Activated T-cell treated with anti-CD3 and anti-CD28 coated beads, Interleukin-2, amount 50 U/mL, for 1 hour (primary cell): ENCODE results near the gene ACTR3C.

Source experiments
- DNase-seq: peaks from one replicate; pipeline ENCODE4 v3.0.0-alpha.2; 2020

Gene ACTR3C

DNA sequence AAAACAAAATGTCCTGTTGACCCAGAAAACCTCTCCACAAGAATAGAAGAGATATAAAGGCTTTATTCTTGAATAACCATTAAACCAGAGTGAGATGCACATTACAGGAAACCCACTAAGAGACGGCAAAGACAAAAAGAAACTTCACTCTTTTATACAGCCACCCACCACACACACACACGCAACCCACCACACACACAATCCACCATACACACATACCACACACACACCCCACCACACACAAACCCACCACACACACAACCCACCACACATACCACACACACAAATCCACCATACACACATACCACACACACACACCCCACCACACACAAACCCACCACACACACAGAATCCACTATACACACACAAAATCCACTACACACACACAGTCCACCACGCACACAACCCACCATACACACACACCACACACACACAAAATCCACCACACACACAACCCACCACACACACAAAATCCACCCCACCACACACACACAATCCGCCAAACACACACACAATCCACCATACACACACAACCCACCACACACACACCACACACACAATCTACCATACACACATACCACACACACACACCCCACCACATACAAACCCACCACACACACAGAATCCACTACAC, 35.8 kb upstream of the ACTR3C start:
- DNase-seq = peak; percentile 17

DNA sequence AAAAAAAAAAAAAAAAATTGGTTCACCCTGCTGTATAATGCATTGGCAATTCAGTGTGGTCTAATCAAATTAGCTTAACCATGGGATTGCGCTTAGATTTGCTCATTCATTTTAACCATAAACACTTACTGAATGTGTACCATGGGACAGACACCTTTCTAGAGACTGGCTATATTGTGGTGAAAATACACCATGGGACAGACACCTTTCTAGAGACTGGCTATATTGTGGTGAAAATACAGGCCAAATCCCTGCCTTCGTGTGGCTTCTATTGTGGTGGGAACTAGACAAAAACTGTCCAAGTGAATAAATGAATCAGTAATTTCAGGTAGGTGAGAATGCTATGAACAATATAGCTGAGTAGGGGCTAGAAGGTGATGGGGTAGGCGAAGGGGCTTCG, 35.1 kb upstream of the ACTR3C start:
- peak; percentile 2 for DNase-seq

DNA sequence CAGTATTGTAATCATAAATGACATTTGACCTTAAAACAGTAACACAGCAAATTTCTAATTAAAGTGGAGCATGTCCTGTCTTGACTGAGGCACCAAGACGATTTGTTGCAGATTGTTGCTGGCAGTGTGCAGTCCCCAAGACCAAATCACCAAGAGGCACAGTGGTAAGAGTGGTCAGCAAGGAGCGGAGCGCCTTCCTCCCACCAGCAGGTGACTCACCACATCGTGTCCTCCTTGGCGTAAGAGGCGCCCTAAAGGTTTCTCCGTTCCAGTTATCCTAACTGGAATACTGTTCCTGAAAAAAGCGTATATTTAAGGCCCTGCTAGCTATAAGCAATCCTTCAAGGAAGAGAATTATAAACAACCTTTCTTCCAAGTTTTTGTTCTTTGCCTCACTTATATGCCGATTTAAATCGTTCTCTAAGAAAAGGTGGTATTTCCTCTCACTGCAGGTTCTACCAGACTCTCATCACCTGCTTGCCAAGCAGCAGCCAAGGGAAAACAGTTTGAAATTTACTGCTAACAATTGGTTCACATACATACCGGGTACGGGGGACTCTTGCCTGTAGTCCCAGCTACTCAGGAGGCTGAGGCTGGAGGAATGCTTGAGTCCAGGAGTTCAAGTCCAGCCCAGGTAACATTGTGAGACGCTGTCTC, 34.6 kb upstream of the ACTR3C start:
- DNase-seq = peak; percentile 22

DNA sequence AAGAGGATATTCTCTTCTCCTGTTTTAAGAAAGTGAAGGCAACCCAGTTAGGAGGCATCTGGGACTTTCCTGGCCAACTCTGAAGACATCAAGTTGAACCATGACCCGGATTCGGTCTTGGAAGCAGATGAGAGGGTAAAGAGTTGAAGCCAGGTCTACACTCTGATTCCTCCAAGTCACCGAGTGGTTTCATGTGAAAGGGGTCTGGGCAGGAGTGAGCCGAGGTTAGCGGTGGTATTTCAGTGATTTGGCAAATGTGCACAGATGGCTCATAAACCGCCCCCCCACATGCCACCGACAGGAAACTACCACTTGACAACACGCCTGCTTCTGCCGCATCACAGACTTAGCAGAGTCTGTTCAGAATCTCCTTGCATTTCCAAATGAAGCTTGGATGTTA, 33.9 kb upstream of the ACTR3C start:
- peak; percentile 71 for DNase-seq

DNA sequence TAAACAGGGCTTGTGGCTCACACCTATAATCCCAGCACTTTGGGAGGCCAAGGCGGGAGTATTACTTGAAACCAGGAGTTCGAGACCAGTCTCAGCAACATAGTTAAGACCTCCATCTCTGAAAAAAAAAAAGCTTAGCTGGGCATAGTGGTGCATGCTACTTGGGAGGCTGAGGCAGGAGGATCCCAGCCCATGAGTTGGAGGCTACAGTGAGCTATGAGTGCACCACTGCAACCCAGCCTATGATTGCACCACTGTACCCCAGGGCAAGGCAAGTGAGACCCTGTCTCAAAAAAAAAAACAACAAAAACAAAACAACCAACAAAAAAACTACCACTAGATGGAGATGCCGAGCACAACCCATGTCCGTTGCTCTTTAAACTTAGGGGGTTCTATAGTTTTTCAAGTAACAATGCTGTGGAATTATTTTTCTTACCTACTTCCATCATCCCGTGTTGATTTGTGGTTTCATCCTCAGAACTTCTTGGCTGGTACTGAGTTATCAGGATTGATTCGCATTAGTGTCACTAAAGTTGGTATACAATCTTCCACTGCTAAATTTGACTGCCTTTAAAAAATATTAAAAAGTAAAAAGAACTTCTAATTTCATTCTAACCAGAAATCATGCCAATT, 33.0 kb upstream of the ACTR3C start:
- peak; percentile 19 for DNase-seq

DNA sequence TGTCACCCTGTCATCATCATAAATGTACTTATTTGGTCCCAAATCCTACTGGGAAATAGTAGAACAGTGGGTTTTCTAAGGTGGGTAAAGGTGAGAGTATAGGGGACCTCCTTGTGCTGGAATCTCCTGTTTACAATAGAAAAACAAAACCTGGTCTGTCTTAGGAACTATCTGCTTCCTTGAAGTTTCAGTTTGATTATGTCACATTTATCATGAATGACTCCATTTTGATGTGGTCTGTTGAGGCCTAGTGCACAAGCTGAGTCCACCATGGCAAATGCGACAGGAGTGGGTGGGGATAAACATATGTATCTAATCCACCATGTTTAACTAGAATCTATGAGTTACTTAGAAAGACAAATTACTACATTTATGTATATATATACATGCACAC, 32.3 kb upstream of the ACTR3C start:
- DNase-seq = peak; percentile 6

DNA sequence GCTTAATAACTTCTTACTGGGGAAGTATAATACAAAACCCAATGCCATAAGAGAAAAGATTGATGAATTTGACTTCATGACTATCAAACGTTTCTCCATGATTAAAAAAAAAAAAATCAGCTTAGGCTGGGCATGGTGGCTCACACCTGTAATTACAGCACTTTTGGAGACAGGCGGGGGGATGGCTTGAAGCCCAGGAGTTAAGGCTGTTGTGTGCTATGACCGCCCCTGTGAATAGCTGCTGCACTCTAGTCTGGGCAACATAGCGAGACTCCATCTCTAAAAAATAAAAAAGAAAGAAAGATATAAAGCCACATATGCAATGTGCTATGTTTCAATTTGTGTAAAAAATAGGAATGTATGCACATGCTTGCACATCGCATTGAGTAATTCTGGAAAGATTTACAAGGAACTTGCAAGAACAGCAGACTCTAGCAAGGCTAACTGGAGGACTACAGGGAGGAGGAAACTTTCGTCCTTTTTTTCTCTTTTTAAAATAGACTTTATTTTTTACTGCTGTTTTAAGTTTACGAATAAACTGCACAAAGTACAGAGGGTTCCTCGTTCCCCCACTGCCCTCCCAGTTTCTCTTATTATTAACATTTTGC, 28.3 kb upstream of the ACTR3C start:
- DNase-seq = peak; percentile 8

DNA sequence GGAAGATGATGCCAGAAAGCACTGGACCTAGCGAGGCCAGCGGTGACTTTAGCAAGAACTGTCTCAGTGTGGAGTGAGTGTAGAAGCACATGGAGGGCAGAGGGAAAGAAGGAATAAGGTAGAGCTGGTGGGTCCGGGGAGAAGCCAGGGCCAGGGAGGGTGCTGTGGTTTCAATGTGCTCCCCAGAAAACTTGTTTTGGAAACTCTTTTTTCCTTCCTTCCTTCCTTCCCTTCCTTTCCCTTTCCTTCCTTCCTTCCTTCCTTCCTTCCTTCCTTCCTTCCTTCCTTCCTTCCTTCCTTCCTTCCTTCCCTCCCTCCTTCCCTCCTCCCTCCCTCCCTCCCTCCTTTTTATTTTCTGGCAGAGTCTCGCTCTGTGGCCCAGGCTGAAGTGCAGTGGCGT, 23.6 kb upstream of the ACTR3C start:
- no peak for DNase-seq

DNA sequence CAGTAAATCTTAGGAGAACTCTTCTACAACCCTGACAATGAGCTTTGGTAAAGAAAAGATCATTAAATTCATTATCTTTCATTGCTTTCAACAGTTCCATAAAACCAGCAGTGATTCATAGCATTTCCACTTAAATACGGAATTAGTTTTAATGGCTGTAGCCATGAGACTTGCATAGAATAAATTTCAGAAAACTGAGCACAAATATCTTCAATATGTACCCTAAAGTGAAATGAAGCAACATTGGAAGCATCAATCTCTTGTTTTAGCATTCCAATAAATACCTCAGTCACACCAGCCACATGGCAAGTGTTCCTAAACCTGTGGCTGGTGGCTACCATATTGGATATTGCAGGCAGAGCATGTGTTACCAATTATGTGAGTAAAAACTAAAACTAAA, 21.7 kb upstream of the ACTR3C start:
- no peak for DNase-seq

DNA sequence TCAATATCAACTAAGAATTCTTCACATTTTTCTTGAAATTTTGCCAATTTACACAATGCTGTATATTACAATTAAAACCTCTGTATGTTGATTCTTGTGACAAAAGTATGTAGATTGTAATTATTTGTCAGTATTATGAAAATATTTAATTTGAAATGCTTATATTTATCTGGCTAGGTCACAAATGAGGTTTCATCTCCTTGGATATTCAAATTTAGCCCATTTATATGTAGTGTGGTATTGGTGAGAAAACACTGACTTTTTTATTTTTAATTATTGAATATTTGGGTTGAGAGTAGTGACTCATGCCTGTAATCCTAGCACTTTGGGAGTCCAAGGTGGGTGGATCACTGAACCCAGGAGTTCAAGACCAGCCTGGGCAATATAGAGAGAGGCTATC, 21.0 kb upstream of the ACTR3C start:
- DNase-seq = no peak

DNA sequence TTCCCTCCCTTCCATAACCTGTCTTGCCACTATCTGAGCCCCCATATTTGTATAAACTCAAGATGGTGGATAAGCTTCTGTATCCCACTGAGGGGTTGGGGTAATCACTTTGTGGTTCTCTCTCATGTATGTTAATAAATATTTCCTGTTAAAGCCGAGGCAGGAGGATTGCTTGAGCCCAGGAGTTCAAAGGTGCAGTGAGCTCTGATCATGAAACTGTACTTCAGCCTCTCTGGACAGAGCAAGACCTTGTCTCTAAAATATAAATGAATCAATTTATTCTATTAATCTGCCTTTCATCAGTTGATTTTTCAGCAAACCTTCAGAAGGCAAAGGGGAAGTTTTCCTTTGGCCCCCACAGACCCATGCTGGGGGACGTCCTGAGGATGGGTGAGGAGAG, 19.9 kb upstream of the ACTR3C start:
- DNase-seq = no peak

DNA sequence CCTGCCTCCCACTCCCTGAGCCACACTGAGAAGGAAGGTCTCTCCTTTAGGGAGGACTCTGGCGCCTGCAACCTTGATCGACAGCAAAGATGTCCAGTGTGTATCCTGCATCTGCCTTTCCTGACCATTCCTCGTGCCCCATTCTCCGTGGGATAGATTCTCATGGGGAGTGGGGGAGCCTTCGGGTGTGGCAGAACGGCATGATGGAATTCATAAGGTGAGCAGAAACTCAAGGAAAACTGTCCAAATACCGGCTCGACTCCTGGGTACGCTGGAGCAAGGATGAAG, 18.7 kb upstream of the ACTR3C start:
- no peak for DNase-seq

DNA sequence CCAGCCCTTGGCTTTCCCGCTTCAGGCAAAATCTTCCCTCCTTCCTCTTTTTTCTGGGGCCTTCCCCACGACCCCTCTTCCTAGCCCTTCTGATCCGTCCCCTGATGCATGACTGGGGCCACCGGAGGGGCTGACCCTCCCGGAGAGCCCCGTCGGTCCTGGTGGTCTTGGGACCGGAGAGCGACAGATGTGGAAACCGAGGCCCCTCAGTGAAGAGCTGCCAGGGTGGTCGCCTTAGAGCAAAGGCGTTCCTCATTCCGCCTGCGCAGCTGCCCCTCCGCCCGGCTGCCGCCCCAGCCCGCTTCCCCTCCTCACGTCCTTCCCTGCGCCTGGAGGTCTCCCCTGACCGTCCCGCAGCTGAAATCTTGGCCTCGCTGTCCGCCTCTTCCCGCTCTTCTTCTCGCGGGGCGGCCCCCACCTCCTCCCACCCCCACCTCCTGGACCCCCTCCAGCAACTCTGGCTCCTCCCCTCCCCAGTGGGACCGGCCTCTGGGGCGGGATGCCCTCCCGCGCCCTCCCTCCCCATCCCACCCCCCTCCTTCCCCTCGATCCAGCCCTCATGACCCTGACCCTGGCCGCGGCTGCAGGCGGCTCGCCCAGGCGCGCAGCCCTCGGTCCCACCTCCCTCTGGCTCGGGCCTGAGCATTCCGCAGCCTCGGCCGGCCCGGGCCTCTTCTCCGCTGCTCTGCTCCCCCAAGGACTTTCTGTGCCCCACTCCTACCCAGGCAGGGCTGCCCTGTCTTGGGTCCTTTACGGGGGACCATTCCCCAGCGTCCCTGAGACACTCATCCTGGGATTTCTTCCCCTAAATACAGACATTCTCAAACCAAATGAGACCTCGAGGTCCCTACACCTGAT, 18.1 kb upstream of the ACTR3C start, which contains the start of gene RARRES2:
Gene RARRES2, minus strand, starts transcription at position 367 of the 858 bp plus-strand sequence. CDS start 1,020 bp downstream, outside the sequence.
- DNase-seq = peak; percentile 10

DNA sequence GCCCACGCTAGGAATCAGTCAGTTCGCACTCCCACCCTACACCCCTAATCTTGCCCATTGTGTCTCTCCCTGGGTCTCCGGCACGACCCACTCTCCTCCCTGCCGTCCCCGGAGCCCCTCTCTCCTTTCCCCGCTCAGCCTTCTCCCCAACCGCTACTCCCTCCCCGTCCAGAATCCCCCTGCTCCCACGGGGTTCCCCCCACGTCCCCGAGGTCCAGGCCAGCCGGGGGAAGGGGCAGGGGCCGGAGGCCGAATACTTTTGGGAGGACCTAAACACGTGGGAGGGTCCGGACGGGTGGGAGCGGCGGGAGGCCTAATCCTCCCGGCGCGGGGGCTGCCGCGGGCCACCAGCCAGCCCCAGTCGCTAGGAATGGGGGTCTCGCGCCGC, 17.5 kb upstream of the ACTR3C start:
- DNase-seq = peak; percentile 13

DNA sequence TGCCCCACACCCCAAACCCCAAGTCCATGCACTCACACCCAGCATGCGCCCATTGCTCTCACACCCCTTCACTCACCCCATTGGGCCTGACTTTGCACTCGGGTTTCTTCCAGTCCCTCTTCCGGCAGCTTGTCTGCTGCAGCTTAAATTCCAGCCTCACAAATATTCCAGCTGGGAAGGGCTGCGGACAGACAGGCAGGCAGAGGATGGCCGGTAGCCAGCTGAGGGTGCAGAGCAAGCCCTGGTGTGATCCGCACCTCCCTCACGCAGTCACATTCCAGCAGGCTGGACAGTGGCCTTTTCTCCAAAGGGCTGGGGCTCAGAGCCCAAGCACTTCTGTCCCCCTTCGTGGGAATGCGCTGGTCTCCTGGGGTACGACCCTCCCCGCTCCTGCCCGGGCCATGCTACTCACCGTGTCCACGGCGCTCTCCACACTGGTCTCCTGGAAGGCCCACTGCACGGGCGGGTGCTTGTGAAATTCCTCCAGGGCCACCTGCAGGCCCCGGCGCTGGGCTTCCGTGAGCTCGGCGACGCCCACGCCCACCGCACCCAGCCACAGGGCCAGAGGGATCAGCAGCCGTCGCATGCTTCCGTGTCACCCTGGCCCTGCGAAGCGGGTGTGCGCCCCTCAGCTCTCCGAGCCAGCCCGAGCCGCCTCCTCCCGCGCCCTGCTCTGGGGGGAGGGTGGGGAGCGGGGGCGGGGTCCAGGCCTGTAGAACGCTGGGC, 16.8 kb upstream of the ACTR3C start:
- peak; percentile 16 for DNase-seq

DNA sequence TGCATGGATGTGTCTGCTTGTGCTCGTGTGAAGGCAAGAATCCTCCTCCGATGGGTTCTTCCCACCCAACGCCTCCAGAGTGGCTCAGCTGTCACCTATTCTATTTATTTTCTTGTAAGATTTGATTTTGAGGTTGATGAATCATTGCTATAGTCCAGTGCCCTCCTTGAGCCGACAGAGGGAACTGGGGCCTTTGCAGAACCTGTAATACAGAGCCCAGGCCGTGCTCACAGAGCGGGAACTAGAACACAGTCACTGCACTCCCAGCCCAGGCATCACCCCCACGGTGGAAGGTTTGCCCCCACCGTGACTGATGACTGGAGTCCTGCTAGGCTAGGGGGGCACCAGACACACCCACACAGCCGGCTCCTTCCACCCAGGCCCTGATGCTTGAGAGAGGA, 16.1 kb upstream of the ACTR3C start:
- peak; percentile 8 for DNase-seq

DNA sequence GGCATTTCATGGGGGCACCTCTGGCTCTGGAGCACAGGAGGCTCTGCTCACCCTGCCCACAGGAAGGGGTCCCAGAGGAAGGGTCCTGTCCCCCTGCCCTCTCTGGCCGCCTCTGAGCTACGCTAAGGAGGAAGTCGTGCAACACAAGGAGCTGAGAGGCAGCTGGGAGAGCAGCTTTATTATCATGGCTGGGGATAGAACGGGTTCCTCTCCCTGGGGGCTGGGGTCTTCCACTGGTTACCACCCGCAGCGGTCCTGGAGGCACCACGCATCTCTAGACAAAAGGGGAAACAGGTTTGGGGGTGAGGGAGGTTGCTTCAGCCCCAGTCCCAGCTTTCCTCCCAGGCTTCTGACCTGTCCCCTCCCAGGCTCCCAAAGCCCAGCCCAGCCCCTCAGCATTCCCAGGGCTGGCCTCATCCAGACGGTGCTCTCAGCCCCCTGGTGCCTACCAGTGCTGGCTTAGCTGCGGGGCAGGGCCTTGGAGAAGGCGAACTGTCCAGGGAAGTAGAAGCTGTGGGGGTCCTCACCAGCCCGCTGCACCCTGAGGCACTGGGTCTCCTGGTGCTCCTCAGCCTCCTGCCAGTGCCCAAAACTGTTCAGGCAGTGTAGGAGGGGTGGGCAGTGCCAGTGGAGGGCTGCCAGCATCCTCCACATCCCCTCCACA, 15.0 kb upstream of the ACTR3C start:
- no peak for DNase-seq

DNA sequence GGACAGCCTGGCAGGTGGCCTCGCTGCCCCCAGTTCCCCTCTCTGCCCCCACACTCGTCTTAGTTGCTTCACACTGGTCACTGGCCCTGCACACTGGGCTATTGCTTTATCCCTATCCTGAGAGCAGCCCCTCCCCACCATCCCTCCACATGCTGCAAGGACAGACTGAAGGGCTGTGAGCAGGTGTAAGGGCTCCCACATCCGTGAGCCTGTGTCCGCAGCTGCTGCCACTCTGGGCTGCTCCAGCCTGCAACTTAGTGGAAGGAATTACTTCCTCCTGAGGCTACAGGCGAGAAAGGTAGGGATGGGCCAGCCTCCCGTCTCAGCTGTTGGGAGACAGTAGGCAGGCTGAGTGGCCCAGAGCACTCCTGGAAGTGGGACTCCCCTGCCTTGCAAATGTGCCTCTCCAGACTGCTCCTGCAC, 14.3 kb upstream of the ACTR3C start:
- no peak for DNase-seq

DNA sequence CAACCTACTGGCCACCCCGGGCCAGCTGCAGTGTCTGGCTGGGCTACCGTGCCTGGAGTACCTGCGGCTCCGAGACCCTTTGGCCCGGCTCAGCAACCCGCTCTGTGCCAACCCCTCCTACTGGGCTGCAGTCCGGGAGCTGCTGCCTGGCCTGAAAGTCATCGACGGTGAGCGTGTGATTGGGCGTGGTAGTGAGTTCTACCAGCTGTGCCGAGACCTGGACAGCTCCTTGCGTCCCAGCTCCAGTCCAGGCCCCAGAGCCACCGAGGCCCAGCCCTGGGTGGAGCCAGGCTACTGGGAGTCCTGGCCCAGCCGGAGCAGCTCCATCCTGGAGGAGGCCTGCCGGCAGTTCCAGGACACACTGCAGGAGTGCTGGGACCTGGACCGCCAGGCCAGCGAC, 13.8 kb upstream of the ACTR3C start:
- DNase-seq = no peak

DNA sequence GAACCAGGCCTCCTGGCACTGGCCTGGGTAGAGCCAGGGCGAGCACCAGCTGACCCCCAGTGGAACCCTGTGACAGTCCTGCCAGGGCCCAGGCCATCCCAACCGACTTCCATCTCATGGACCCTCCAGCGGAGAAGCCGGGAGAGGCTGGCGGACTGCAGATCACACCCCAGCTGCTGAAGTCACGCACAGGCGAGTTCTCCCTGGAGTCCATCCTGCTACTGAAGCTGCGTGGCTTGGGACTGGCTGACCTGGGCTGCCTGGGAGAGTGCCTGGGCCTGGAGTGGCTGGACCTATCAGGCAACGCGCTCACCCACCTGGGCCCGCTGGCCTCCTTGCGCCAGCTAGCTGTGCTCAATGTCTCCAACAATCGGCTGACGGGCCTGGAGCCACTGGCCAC, 13.4 kb upstream of the ACTR3C start:
- DNase-seq = no peak

DNA sequence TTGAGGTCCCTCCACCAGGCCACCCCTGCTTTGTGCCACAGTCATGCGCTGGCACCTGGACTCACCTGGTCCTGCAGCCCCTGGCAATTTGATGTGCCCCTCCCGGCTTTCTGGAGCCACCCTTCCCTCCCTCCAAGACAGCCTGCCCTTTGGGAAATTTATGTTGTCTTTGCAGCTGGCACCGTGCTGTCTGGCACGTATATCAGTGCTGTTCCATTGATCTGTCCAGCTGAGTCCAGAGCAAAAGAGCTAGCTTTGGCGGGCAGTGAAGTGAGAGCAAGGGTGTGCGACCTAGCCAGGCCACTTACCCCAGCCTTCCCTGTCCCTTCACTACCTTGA, 12.4 kb upstream of the ACTR3C start:
- no peak for DNase-seq

DNA sequence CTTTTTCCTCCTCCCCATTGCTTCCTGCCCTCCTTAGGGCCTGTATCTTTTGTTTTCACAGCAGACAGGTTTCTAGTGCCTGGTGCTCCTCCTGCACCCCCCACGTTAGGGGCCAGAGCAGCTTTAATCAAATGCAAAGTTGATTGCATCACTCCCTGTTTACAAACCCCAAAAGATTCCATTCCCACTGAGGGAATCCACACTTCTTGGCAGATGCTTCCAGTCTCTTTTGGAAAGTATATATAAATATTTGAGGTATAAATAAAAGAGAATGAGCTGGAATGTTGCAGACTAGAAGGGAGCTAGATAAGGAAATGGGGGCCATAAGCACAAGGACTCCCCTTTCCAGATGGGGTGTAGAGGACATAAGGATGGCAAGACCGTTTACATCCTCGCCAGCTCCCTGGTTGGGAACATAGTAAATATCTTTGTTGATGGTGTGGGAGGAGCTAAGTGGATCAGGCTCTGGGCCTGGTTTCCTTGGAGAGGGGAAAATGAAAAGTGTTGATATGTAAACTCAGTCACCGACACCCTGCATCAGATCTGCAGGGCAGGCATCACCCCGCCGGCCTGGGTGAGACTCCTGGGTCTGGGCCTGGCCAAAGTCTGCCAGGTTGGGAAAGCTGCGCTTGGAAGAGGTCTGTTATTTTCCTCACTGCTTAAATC, 11.9 kb upstream of the ACTR3C start:
- DNase-seq = no peak
